Measurements from ENCODE around the gene FGFRL1.

DNA sequence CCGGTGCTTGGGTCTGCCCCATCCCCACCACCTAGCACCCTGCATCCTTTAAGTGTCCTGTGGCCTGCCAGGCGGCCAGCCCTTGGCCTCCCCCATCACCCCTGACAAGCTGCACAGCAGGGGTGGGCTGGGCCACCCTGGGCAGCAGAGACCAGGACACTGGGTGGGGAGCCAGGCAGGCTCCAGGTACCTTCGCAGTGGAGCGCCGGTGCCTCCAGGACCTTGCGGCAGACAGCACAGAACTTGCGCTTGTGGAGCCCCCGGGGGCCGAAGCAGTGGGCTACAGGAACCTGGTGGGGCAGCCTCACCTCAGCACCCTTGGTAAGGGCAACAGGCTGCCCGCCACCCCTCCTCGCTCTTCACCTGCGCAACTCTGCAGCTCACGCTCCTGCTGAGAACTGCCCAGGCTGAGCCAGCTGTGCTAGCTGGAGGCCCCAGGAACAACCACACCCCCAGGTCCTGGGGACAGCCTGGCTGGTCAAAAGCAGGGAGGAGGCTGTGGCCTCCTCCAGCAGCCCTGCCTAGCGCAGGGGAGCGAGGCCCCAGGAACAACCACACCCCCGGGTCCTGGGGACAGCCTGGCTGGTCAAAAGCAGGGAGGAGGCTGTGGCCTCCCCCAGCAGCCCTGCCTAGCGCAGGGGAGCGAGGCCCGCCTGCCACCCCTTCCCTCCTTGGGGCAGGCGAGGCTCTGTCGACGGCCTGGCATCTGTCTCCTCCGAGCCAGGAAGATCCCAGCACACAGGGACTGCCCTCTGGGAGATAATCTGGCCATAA lies 42.6 kb upstream of the FGFRL1 start:
- TF ChIP-seq, protein P1, sequence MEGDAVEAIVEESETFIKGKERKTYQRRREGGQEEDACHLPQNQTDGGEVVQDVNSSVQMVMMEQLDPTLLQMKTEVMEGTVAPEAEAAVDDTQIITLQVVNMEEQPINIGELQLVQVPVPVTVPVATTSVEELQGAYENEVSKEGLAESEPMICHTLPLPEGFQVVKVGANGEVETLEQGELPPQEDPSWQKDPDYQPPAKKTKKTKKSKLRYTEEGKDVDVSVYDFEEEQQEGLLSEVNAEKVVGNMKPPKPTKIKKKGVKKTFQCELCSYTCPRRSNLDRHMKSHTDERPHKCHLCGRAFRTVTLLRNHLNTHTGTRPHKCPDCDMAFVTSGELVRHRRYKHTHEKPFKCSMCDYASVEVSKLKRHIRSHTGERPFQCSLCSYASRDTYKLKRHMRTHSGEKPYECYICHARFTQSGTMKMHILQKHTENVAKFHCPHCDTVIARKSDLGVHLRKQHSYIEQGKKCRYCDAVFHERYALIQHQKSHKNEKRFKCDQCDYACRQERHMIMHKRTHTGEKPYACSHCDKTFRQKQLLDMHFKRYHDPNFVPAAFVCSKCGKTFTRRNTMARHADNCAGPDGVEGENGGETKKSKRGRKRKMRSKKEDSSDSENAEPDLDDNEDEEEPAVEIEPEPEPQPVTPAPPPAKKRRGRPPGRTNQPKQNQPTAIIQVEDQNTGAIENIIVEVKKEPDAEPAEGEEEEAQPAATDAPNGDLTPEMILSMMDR (IDR thresholded peaks at IDR 0.05; ENCODE audit: insufficient read depth, low read length), result no peak
- TF ChIP-seq POLR2AphosphoS5 (IDR thresholded peaks at IDR 0.05; ENCODE audit: low read depth), result no peak
